HG03175 (cell line): ENCODE data around the gene SETD3.

Source experiments
- ATAC-seq: cut with Tn5 transposase; IDR thresholded peaks from one replicate; pipeline ENCODE4 v1.9.1; 2021; ENCODE audit warnings: mild to moderate bottlenecking, moderate library complexity; ENCODE audit not compliant: unreplicated experiment

Gene SETD3

GRCh38 chr14:99516871-99517642 lies 36.4 kb upstream of the SETD3 start:
- no peak for ATAC-seq

- ATAC-seq = no peak
Observed at GRCh38 chr14:99516156-99516870, 35.7 kb upstream of the SETD3 start.

- no peak for ATAC-seq
Observed at GRCh38 chr14:99515301-99516155, 34.9 kb upstream of the SETD3 start.

GRCh38 chr14:99514552-99515300 lies 34.1 kb upstream of the SETD3 start:
- no peak for ATAC-seq

- no peak for ATAC-seq
Observed at GRCh38 chr14:99513946-99514551, 33.4 kb upstream of the SETD3 start.

GRCh38 chr14:99513183-99513694 lies 32.6 kb upstream of the SETD3 start:
- no peak for ATAC-seq

- no peak for ATAC-seq
Observed at GRCh38 chr14:99512571-99513182, 32.0 kb upstream of the SETD3 start.

GRCh38 chr14:99512110-99512449 lies 31.4 kb upstream of the SETD3 start:
- no peak for ATAC-seq

GRCh38 chr14:99511421-99512109 lies 30.9 kb upstream of the SETD3 start:
- ATAC-seq = no peak

- ATAC-seq = no peak
Observed at GRCh38 chr14:99510556-99511139, 30.0 kb upstream of the SETD3 start.

- ATAC-seq = no peak
Observed at GRCh38 chr14:99509871-99510555, 29.4 kb upstream of the SETD3 start.

GRCh38 chr14:99508896-99509629 lies 28.4 kb upstream of the SETD3 start:
- ATAC-seq = no peak

GRCh38 chr14:99507860-99508640 lies 27.4 kb upstream of the SETD3 start:
- ATAC-seq = no peak

GRCh38 chr14:99506276-99506675 lies 25.6 kb upstream of the SETD3 start:
- no peak for ATAC-seq

- no peak for ATAC-seq
Observed at GRCh38 chr14:99505089-99505488, 24.4 kb upstream of the SETD3 start.

GRCh38 chr14:99503848-99504453 lies 23.3 kb upstream of the SETD3 start:
- ATAC-seq = no peak
